Brain microvascular endothelial cell (primary cell): ENCODE measurements around the gene NCS1.
A peak's percentile ranks its signal among the peaks of the same experiment; 100 is the strongest.

Source experiments
- DNase-seq: peaks from one replicate; pipeline ENCODE4 v3.0.0-alpha.2; 2020
- H3K27ac ChIP-seq: fragments of 250-450 bp; sonication (Bioruptor Pico); 2 replicates; pipeline ENCODE4 v1.5.1; 2020; ENCODE audit warnings: mild to moderate bottlenecking, moderate library complexity
- H3K27me3 ChIP-seq: fragments of 250-450 bp; sonication (Bioruptor Pico); replicated peaks from 2 replicates; pipeline ENCODE4 v1.5.1; 2020; ENCODE audit warnings: mild to moderate bottlenecking
- H3K36me3 ChIP-seq: fragments of 250-450 bp; sonication (Bioruptor Pico); replicated peaks from 2 replicates; pipeline ENCODE4 v1.5.1; 2020; ENCODE audit warnings: mild to moderate bottlenecking
- H3K4me3 ChIP-seq: 2 replicates; pipeline ENCODE4 v1.5.1; 2011; ENCODE audit warnings: low read depth, mild to moderate bottlenecking, control low read depth, low read length, moderate library complexity
- in situ Hi-C: cut with HindIII; loops from 2 replicates; pipeline ENCODE4 v1.10.0; 2017; ENCODE audit warnings: low sequenced_read_pairs, low pct_ligation_motif_present
- TF ChIP-seq, protein P1 (sequence below): IDR thresholded peaks from 2 replicates; pipeline ENCODE4 v1.5.1; 2011; ENCODE audit warnings: low read depth, mild to moderate bottlenecking, moderate library complexity, low read length, control low read depth, inconsistent platforms; ENCODE audit errors: missing control alignments

The NCS1 gene

DNA sequence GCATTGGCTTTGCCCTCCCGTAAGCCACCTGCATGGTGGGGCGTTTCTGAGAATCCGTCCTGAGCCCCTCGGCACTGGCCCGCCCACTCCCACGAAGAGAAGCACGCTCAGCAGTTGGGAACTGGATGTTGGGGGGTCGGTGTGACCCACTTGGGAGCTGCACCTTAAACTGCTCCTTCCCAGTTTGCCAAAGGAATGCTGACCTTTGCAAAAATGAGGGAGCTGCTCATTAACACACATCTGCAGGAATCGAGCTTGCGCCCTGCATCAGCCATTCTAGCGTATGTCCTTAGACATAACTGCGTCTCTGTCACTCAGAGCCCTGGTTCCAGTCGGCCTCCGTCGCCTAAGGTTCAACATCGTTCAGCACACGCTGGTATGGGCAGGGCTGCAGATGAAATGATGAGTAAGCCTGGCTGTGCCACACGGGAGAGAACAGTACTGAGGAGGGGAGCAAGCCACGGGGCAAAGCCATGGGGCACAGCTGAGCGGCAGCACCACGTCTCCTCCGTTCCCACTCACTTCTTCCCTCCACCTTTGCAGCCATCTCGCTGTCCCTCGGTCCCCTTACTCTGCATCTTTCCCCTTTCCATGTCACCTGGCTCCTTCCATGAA lies 28.8 kb upstream of the NCS1 start:
- H3K36me3 ChIP-seq = no peaks in the 10 kb centered on the region
- TF ChIP-seq, protein P1, sequence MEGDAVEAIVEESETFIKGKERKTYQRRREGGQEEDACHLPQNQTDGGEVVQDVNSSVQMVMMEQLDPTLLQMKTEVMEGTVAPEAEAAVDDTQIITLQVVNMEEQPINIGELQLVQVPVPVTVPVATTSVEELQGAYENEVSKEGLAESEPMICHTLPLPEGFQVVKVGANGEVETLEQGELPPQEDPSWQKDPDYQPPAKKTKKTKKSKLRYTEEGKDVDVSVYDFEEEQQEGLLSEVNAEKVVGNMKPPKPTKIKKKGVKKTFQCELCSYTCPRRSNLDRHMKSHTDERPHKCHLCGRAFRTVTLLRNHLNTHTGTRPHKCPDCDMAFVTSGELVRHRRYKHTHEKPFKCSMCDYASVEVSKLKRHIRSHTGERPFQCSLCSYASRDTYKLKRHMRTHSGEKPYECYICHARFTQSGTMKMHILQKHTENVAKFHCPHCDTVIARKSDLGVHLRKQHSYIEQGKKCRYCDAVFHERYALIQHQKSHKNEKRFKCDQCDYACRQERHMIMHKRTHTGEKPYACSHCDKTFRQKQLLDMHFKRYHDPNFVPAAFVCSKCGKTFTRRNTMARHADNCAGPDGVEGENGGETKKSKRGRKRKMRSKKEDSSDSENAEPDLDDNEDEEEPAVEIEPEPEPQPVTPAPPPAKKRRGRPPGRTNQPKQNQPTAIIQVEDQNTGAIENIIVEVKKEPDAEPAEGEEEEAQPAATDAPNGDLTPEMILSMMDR = no peak
- no peak overlapping the region for H3K27ac ChIP-seq
- no peak for DNase-seq
- no peaks in the 10 kb centered on the region for H3K27me3 ChIP-seq
- in situ Hi-C loops = no loop called here
- no peak overlapping the region for H3K4me3 ChIP-seq

DNA sequence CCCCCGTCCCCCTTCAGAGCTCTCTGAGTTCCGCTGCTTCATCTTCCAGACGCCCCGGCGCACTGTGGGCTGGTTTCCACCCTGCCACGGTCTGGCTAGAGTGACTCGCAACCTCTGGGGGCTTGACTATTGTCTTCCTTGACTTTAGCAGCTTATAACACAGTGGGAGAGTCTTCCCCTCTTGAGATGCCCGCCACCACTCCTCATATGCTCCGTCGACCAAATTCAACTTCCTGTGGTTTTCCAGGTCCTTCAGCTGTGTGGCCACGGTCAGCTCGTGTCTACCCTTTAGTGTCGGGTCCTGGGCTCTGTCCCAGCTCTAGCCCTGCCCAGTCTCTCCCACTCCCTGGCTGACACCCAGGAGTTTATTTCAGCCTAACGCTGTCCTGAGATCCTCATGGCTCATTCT lies 28.2 kb upstream of the NCS1 start:
- TF ChIP-seq, protein P1 = no peak
- DNase-seq = peak; percentile 11
- Histone ChIP-seq H3K27ac (no peak overlapping the region), H3K27me3 (no peaks in the 10 kb centered on the region), H3K36me3 (no peaks in the 10 kb centered on the region), H3K4me3 (peak overlapping the region; percentile 3)
- in situ Hi-C loops = no loop called here

DNA sequence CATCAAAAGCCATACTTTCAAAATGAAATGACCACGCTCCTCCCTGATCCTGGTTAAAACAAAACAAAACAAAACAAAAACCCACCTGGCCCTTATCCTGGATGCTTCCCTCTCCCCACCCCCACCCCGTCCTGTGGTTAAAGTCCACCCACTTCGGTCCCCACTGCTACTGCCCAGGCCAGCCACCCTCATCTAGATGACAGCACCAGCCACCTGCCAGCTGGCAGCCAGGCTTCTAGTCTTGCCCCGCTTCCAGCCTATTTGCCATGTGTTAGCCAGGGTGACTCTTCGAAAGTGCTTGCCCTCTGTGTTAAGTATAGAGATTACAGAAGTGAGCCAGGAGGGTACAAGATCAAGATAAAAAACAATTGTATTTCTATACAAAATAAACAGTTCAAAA lies 27.5 kb upstream of the NCS1 start:
- H3K4me3 ChIP-seq = no peak overlapping the region
- in situ Hi-C loops = no loop called here
- DNase-seq = no peak
- TF ChIP-seq, protein P1 = no peak
- H3K27ac ChIP-seq = no peak overlapping the region
- no peaks in the 10 kb centered on the region for H3K36me3 ChIP-seq
- H3K27me3 ChIP-seq = no peaks in the 10 kb centered on the region

DNA sequence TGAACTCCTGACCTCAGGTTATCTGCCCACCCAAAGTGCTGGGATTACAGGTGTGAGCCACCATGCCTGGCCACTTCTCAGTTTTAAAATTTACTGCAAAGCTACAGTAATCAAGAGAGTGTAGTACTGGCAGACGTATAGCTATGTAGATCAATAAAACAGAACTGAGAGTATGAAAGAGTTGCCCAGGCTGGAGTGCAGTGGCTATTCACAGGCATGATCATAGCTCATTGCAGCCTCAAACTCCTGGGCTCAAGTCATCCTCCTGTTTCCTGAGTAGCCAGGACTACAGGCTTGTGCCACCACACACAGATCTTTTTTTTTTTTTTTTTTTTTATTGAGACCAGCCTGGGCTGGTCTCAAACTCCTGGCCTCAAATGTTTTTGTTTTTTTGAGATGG lies 26.5 kb upstream of the NCS1 start:
- Histone ChIP-seq H3K27me3 (no peaks in the 10 kb centered on the region), H3K27ac (no peak overlapping the region), H3K4me3 (no peak overlapping the region), H3K36me3 (no peaks in the 10 kb centered on the region)
- TF ChIP-seq, protein P1 = no peak
- in situ Hi-C loops = no loop called here
- no peak for DNase-seq

DNA sequence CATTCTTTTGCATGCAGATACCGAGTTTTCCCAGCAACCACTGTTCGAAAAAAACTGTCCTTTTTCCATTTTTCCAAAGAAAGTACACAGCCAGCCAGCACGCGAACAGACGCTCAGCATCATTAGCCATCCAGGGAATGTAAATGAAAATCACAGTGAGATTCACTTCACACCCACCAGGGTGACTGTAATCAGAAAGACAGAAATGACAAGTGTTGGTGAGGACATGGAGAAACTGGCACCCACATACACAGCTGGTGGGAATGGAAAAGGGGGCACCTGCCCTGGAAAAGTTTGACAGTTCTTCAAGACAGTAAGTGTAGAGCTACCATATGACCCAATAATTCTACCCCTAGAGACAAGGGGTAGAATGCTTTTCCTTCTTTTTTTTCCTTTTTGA lies 25.0 kb upstream of the NCS1 start:
- in situ Hi-C loops = no loop called here

DNA sequence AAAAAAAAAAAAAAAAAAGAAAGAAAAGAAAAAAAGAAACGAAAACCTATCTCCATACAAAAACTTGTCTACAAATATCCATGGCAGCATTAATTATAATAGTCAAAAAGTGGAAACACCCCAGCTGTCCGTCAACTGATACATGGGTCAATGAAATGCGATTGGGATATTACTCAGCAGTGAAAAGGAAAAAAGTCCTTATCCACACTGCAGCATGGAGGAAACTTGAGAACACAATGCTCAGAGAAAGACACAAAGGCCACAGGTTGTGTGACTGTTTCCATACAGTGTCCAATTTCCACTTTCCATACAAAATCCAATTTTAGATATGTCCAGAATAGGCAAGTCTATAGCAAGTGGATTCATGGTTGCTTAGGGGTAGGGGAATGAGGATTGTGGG lies 24.3 kb upstream of the NCS1 start:
- no peak for DNase-seq
- TF ChIP-seq, protein P1 = no peak
- Histone ChIP-seq H3K27ac (no peak overlapping the region), H3K36me3 (no peaks in the 10 kb centered on the region), H3K4me3 (no peak overlapping the region), H3K27me3 (no peaks in the 10 kb centered on the region)
- in situ Hi-C loops = no loop called here

More for the DNA sequence above, 25.0 kb upstream of the NCS1 start:
- TF ChIP-seq, protein P1 = no peak
- no peak overlapping the region for H3K27ac ChIP-seq
- DNase-seq = no peak
- no peaks in the 10 kb centered on the region for H3K27me3 ChIP-seq
- no peak overlapping the region for H3K4me3 ChIP-seq
- H3K36me3 ChIP-seq = no peaks in the 10 kb centered on the region
